K562 (cell line): ENCODE measurements around the gene VPS35L. TPM values are rescaled to one million over a fixed set of nuclear protein-coding genes. Genes with fewer than 3 reads are reported as not detected.
A peak's percentile ranks its signal among the peaks of the same experiment; 100 is the strongest.

Source experiments
- ILF3 ChIP-seq: fragments of 450-650 bp; IDR thresholded peaks from 2 replicates; pipeline ENCODE4 v1.6.1; 2018; ENCODE audit warnings: antibody characterized with exemption, mild to moderate bottlenecking, moderate library complexity, borderline replicate concordance
- KLF16 ChIP-seq: IDR thresholded peaks from 2 replicates; pipeline ENCODE4 v1.6.1; 2016; ENCODE audit warnings: antibody characterized with exemption
- NFE2 ChIP-seq: IDR thresholded peaks from 2 replicates; pipeline ENCODE4 v1.6.1; 2014; ENCODE audit warnings: antibody characterized with exemption, low read depth
- OTX1 ChIP-seq: fragments of 450-650 bp; formaldehyde crosslinking; IDR thresholded peaks from 2 replicates; pipeline ENCODE4 v1.4.0; 2022; ENCODE audit warnings: mild to moderate bottlenecking
- RCOR1 ChIP-seq, 2 experiments: IDR thresholded peaks; 2 replicates each; pipeline ENCODE4 v1.6.1; 2012; ENCODE audit warnings: low read depth in 2 of 2, low read length in 2 of 2, borderline replicate concordance in 1 of 2, improper control_type of control experiment in 1 of 2
- ZBTB40 ChIP-seq, 2 experiments: fragments of 450-650 bp in 1 of 2; sonication (generic) in 1 of 2; formaldehyde crosslinking in 1 of 2; IDR thresholded peaks; 2 replicates each; pipeline versions ENCODE4 v1.7.1 to v1.9.0; 2016 to 2022; ENCODE audit warnings: inconsistent platforms in 1 of 2, mild to moderate bottlenecking in 1 of 2, missing genetic modification reagents in 1 of 2
- ZNF143 ChIP-seq: sonication (generic); formaldehyde crosslinking; IDR thresholded peaks from 2 replicates; pipeline ENCODE4 v1.9.0; 2022; ENCODE audit warnings: mild to moderate bottlenecking, missing genetic modification reagents
- ZNF318 ChIP-seq, 2 experiments: fragments of 450-650 bp; IDR thresholded peaks; 2 replicates each; pipeline ENCODE4 v1.6.1; 2016; ENCODE audit warnings: mild to moderate bottlenecking in 2 of 2, borderline replicate concordance in 1 of 2, low read depth in 1 of 2, moderate library complexity in 1 of 2
- polyA plus RNA-seq, 8 experiments: library from polyadenylated mRNA; depleted of rRNA in 4 of 8; stranded (reverse) in 5 of 8; unstranded in 3 of 8; fragments of >200 nt; fragmentation: Nextera tagmentation in 2 of 8; fragmentation: Illumina TruSeq in 1 of 8; extraction: Ambion mirVana in 2 of 8; extraction: Trizol in 1 of 8; gene quantifications; 2 replicates each; pipeline versions ENCODE4 v1.2.1 to v1.2.3, GENCODE V29; 2011 to 2014; ENCODE audit warnings: inconsistent platforms in 1 of 8, missing spikeins in 1 of 8
- total RNA-seq, 7 experiments: library from RNA; depleted of rRNA in 6 of 7; stranded (reverse); fragments of >200 nt in 6 of 7; fragmentation: Illumina TruSeq in 2 of 7; extraction: Trizol in 2 of 7; gene quantifications; 2 replicates each; pipeline versions ENCODE4 v1.2.1 to v1.2.3, GENCODE V29; 2011 to 2021; ENCODE audit warnings: low replicate concordance in 1 of 7

The VPS35L gene
- total and polyA plus RNA-seq, 9 of the 15 experiments (the other 6 are each of a cell fraction or from before 2014, with no cell fraction given): 10.2 to 30.4 (median 20.1) TPM

- TF ChIP-seq ZBTB40 (IDR thresholded peaks at IDR 0.05): no peak
- no peak for TF ChIP-seq ZBTB40 (CRISPR knock-in tag; IDR thresholded peaks at IDR 0.05)
- no peak for TF ChIP-seq KLF16
- no peak for TF ChIP-seq NFE2
- TF ChIP-seq ZNF143: no peak
- no peak for TF ChIP-seq ZNF318 (IDR thresholded peaks at IDR 0.05; ENCODE audit: borderline replicate concordance in 1 of 2, low read depth in 1 of 2)
- no peak for TF ChIP-seq OTX1 (CRISPR knock-in tag)
- no peak for TF ChIP-seq ILF3
- peak in 1 of 2 experiments; percentile 84; a peak in 2 of 4 replicates for TF ChIP-seq RCOR1 (IDR thresholded peaks at IDR 0.05; ENCODE audit: borderline replicate concordance in 1 of 2, low read depth in 2 of 2, low read length in 2 of 2)
These were observed 33.8 kb upstream of the VPS35L start, which contains the start of gene GDE1 (continued) for GRCh38 chr16:19521471-19522396.
